NCI-H1048 (cell line): ENCODE measurements around the gene NTRK2.

ENCODE experiments used
- DNase-seq: peaks from one replicate; lab custom pipeline; 2025; lab: John Stamatoyannopoulos, UW

Gene NTRK2

GRCh38 chr9:84736081-84736480 lies 66.6 kb downstream of the NTRK2 start:
- no peak for DNase-seq

- no peak for DNase-seq
Measured at GRCh38 chr9:84736536-84736935, 67.0 kb downstream of the NTRK2 start.

GRCh38 chr9:84738353-84738752 lies 68.8 kb downstream of the NTRK2 start:
- no peak for DNase-seq

- DNase-seq = no peak
Measured at GRCh38 chr9:84742261-84742660, 72.7 kb downstream of the NTRK2 start.

- no peak for DNase-seq
Measured at GRCh38 chr9:84744195-84744594, 74.7 kb downstream of the NTRK2 start.

GRCh38 chr9:84744726-84745125 lies 75.2 kb downstream of the NTRK2 start:
- DNase-seq = no peak

- no peak for DNase-seq
Measured at GRCh38 chr9:84748112-84748511, 78.6 kb downstream of the NTRK2 start.

- DNase-seq = no peak
Measured at GRCh38 chr9:84750152-84750865, 80.8 kb downstream of the NTRK2 start.

GRCh38 chr9:84751921-84752320 lies 82.4 kb downstream of the NTRK2 start:
- no peak for DNase-seq

- no peak for DNase-seq
Measured at GRCh38 chr9:84754461-84754860, 84.9 kb downstream of the NTRK2 start.

GRCh38 chr9:84754881-84755280 lies 85.4 kb downstream of the NTRK2 start:
- no peak for DNase-seq

- no peak for DNase-seq
Measured at GRCh38 chr9:84755380-84755779, 85.9 kb downstream of the NTRK2 start.

- DNase-seq = no peak
Measured at GRCh38 chr9:84756171-84756570, 86.6 kb downstream of the NTRK2 start.

GRCh38 chr9:84756731-84757130 lies 87.2 kb downstream of the NTRK2 start:
- no peak for DNase-seq

- DNase-seq = no peak
Measured at GRCh38 chr9:84758817-84759216, 89.3 kb downstream of the NTRK2 start.

GRCh38 chr9:84759300-84759750 lies 89.8 kb downstream of the NTRK2 start:
- DNase-seq = no peak

- DNase-seq = no peak
Measured at GRCh38 chr9:84759804-84760203, 90.3 kb downstream of the NTRK2 start.

GRCh38 chr9:84761137-84761808 lies 91.7 kb downstream of the NTRK2 start:
- no peak for DNase-seq

- no peak for DNase-seq
Measured at GRCh38 chr9:84772511-84772910, 103.0 kb downstream of the NTRK2 start.

- no peak for DNase-seq
Measured at GRCh38 chr9:84773022-84773421, 103.5 kb downstream of the NTRK2 start.

GRCh38 chr9:84775056-84775643 lies 105.6 kb downstream of the NTRK2 start:
- DNase-seq = no peak

- DNase-seq = no peak
Measured at GRCh38 chr9:84778570-84778969, 109.0 kb downstream of the NTRK2 start.

GRCh38 chr9:84779883-84780282 lies 110.4 kb downstream of the NTRK2 start:
- DNase-seq = no peak
